Keratinocyte (primary cell): ENCODE data around the gene CEP85. TPM values are rescaled to one million over a fixed set of nuclear protein-coding genes. Genes with fewer than 3 reads are reported as not detected.
A peak's percentile ranks its signal among the peaks of the same experiment; 100 is the strongest.

Experiments used
- DNase-seq: peaks from one replicate; pipeline ENCODE4 v3.0.0-alpha.2; 2011; ENCODE audit warnings: low read depth, missing footprints, low spot score
- FAIRE-seq: peaks from 2 replicates; lab custom pipeline; 2011; peaks lifted over from hg19 to GRCh38; lab: Jason Lieb, UNC
- H2AFZ ChIP-seq: 2 replicates; pipeline ENCODE4 v1.6.0; 2012; ENCODE audit warnings: low read length, control low read depth, inconsistent platforms; ENCODE audit not compliant: control insufficient read depth
- H3K27ac ChIP-seq: 2 replicates; pipeline ENCODE4 v1.5.1; 2011; ENCODE audit warnings: low read length; ENCODE audit not compliant: control insufficient read depth, insufficient read depth
- H3K27me3 ChIP-seq: 3 replicates; pipeline ENCODE4 v1.6.0; 2011; ENCODE audit warnings: low read length; ENCODE audit not compliant: control insufficient read depth, insufficient read depth; ENCODE audit errors: extremely low read depth
- H3K36me3 ChIP-seq, 2 experiments: 2 replicates in 1 of 2; 3 replicates in 1 of 2; pipeline ENCODE4 v1.5.1; 2011; ENCODE audit warnings: low read length in 2 of 2, mild to moderate bottlenecking in 1 of 2; ENCODE audit not compliant: control insufficient read depth in 2 of 2, insufficient read depth in 2 of 2; ENCODE audit errors: extremely low read depth in 1 of 2
- H3K4me1 ChIP-seq: 3 replicates; pipeline ENCODE4 v1.5.1; 2011; ENCODE audit warnings: low read length; ENCODE audit not compliant: control insufficient read depth, insufficient read depth; ENCODE audit errors: extremely low read depth
- H3K4me2 ChIP-seq: 3 replicates; pipeline ENCODE4 v1.6.0; 2011; ENCODE audit warnings: low read depth, low read length; ENCODE audit not compliant: control insufficient read depth, insufficient read depth; ENCODE audit errors: extremely low read depth
- H3K4me3 ChIP-seq, 3 experiments: fragments of 200-600 bp in 1 of 3; sonication (generic) in 1 of 3; 2 replicates in 2 of 3; 3 replicates in 1 of 3; pipeline ENCODE4 v1.5.1; 2011 to 2016; ENCODE audit warnings: low read length in 3 of 3, mild to moderate bottlenecking in 3 of 3, control low read depth in 2 of 3, inconsistent platforms in 1 of 3, low read depth in 1 of 3, mixed read lengths in 1 of 3, mixed run types in 1 of 3, moderate library complexity in 1 of 3; ENCODE audit not compliant: control insufficient read depth in 2 of 3, insufficient read depth in 2 of 3; ENCODE audit errors: extremely low read depth in 1 of 3
- H3K79me2 ChIP-seq: 2 replicates; pipeline ENCODE4 v1.6.0; 2012; ENCODE audit warnings: low read length; ENCODE audit not compliant: control insufficient read depth, insufficient read depth
- H3K9ac ChIP-seq: 3 replicates; pipeline ENCODE4 v1.6.0; 2011; ENCODE audit warnings: low read length; ENCODE audit not compliant: control insufficient read depth, insufficient read depth; ENCODE audit errors: extremely low read depth
- H3K9me1 ChIP-seq: 3 replicates; pipeline ENCODE4 v1.6.0; 2011; ENCODE audit warnings: low read length; ENCODE audit not compliant: control insufficient read depth, insufficient read depth; ENCODE audit errors: extremely low read depth
- H3K9me3 ChIP-seq: 2 replicates; pipeline ENCODE4 v1.5.1; 2012; ENCODE audit warnings: low read depth, low read length; ENCODE audit not compliant: control insufficient read depth
- H4K20me1 ChIP-seq: 3 replicates; pipeline ENCODE4 v1.6.0; 2011; ENCODE audit warnings: low read length; ENCODE audit not compliant: control insufficient read depth, insufficient read depth; ENCODE audit errors: extremely low read depth
- CTCF ChIP-seq, 3 experiments: IDR thresholded peaks in 1 of 3; conservative IDR thresholded peaks in 1 of 3; optimal IDR thresholded peaks in 1 of 3; 2 replicates in 2 of 3; 3 replicates in 1 of 3; pipeline versions ENCODE3 to v1.5.1; 2011; ENCODE audit warnings: low read length in 3 of 3, mild to moderate bottlenecking in 3 of 3, moderate library complexity in 2 of 3, control low read depth in 1 of 3, inconsistent platforms in 1 of 3; ENCODE audit not compliant: insufficient read depth in 2 of 3; ENCODE audit errors: extremely low read depth in 1 of 3
- EZH2 ChIP-seq: IDR thresholded peaks from one replicate; pipeline ENCODE4 v1.6.1; 2012; ENCODE audit warnings: inconsistent platforms, mild to moderate bottlenecking, low read length, moderate library complexity
- dilution Hi-C: fragments of 300-500 bp; cut with MboI; formaldehyde crosslinking; loops from one replicate; pipeline ENCODE4 v1.7.0; 2020; ENCODE audit warnings: low sequenced_read_pairs; ENCODE audit not compliant: extremely low pct_ligation_motif_present
- polyA minus RNA-seq, 3 experiments: library from RNA; depleted of rRNA, polyadenylated mRNA; stranded (reverse); fragments of >200 nt; gene quantifications; 1 replicate in 1 of 3; 2 replicates in 1 of 3; 3 replicates in 1 of 3; pipeline ENCODE4 v1.2.3, GENCODE V29; 2011
- polyA plus RNA-seq, 5 experiments: library from polyadenylated mRNA; depleted of rRNA in 3 of 5; stranded (reverse) in 3 of 5; stranded (forward) in 1 of 5; unstranded in 1 of 5; fragments of >200 nt; gene quantifications; 1 replicate in 1 of 5; 2 replicates in 3 of 5; 3 replicates in 1 of 5; pipeline versions ENCODE4 v1.2.1 to v1.2.3, GENCODE V29; 2011 to 2012; ENCODE audit warnings: missing spikeins in 2 of 5, low read depth in 1 of 5, low replicate concordance in 1 of 5

CEP85 gene
- polyA plus RNA-seq (14.8 to 17.0 TPM (median 15.4 TPM) in 3 replicates), polyA minus RNA-seq (10.2 to 19.9 TPM (median 16.7 TPM) in 3 replicates)
- polyA plus RNA-seq (2011; ENCODE audit: low read depth), result 3.7 TPM
- 7.2 and 9.6 TPM in 2 replicates for polyA plus RNA-seq (2011; cell fraction: cytosol; rRNA removed)
- 31.8 and 34.8 TPM in 2 replicates for polyA plus RNA-seq (2011; cell fraction: nucleus; rRNA removed)
- 5.4 and 8.1 TPM in 2 replicates for polyA plus RNA-seq (2012; ENCODE audit: low replicate concordance)
- 6.9 TPM for polyA minus RNA-seq (2011; cell fraction: cytosol; rRNA and poly(A)+ RNA removed)
- polyA minus RNA-seq (2011; cell fraction: nucleus; rRNA and poly(A)+ RNA removed), result 12.9 and 16.5 TPM in 2 replicates

GRCh38 chr1:26233903-26234643 lies at the start of gene CEP85:
Gene CEP85, plus strand, starts transcription at chr1:26234200. Its CDS starts 5,584 bp downstream, at chr1:26239784.
- no peaks in the 10 kb centered on the region for H3K9me1 ChIP-seq
- peaks cover 48% of the 10 kb centered on the region for H3K79me2 ChIP-seq
- peak within 1 kb of the TSS; percentile 82 for H3K27ac ChIP-seq
- H2AFZ ChIP-seq, result peak within 1 kb of the TSS; percentile 99
- peak within 1 kb of the TSS; percentile 87 for H3K9ac ChIP-seq
- peak within 1 kb of the TSS; percentile 89 to 93 (median 93) for H3K4me3 ChIP-seq
- H3K4me2 ChIP-seq, result peak within 1 kb of the TSS; percentile 90
- FAIRE-seq (peak; percentile 73), DNase-seq (peak; percentile 94)
- H3K27me3 ChIP-seq, result no peaks in the 10 kb centered on the region
- H3K9me3 ChIP-seq, result no peaks in the 10 kb centered on the region
- TF ChIP-seq CTCF (optimal IDR thresholded peaks at IDR 0.05 in 1 of 3, IDR thresholded peaks at IDR 0.05 in 1 of 3, conservative IDR thresholded peaks at IDR 0.05 in 1 of 3; ENCODE audit: extremely low read depth in 1 of 3, insufficient read depth in 2 of 3, low read length in 3 of 3), result peak; percentile 88 to 97 (median 92)
- no peak for TF ChIP-seq EZH2
- H3K36me3 ChIP-seq, result no peaks in the 10 kb centered on the region
- no peaks in the 10 kb centered on the region for H4K20me1 ChIP-seq
- H3K4me1 ChIP-seq, result peaks cover 21% of the 10 kb centered on the region
- dilution Hi-C loops, result no loop called here

GRCh38 chr1:26184883-26185282 lies 49.1 kb upstream of the CEP85 start:
- Histone ChIP-seq H3K4me1 (peaks cover 15% of the 10 kb centered on the region), H3K27me3 (no peaks in the 10 kb centered on the region), H3K4me3 (no peak overlapping the region), H3K9me1 (no peaks in the 10 kb centered on the region), H2AFZ (no peak overlapping the region), H4K20me1 (no peaks in the 10 kb centered on the region), H3K9me3 (no peaks in the 10 kb centered on the region), H3K4me2 (no peak overlapping the region), H3K9ac (no peak overlapping the region), H3K27ac (no peak overlapping the region), H3K36me3 (peaks cover 40 to 52% of the 10 kb centered on the region in 2 experiments), H3K79me2 (no peaks in the 10 kb centered on the region)
- TF ChIP-seq CTCF (optimal IDR thresholded peaks at IDR 0.05 in 1 of 3, IDR thresholded peaks at IDR 0.05 in 1 of 3, conservative IDR thresholded peaks at IDR 0.05 in 1 of 3; ENCODE audit: extremely low read depth in 1 of 3, insufficient read depth in 2 of 3, low read length in 3 of 3), result no peak
- TF ChIP-seq EZH2, result no peak
- dilution Hi-C loops, result no loop called here
- FAIRE-seq (no peak), DNase-seq (no peak)
